Body of pancreas (tissue), 4 donors: ENCODE results near the gene SERPINF2.

ENCODE experiments used
- POLR2A ChIP-seq, 3 donors: fragments of 450-650 bp; IDR thresholded peaks; one replicate each; pipeline ENCODE4 v1.6.1; 2016; ENCODE audit warnings: antibody characterized with exemption in 3 of 3, mild to moderate bottlenecking in 2 of 3
- TF ChIP-seq, protein P1 (sequence below), 7 experiments: fragments of 450-650 bp in 4 of 7; fragments of 200-600 bp in 3 of 7; sonication (generic) in 3 of 7; IDR thresholded peaks; one replicate each; pipeline ENCODE4 v1.5.1; 2016 to 2019; ENCODE audit warnings: antibody characterized with exemption in 7 of 7

GRCh38 chr17:1783271-1783670 is 40.6 kb downstream of the SERPINF2 start:
- TF ChIP-seq, protein P1, sequence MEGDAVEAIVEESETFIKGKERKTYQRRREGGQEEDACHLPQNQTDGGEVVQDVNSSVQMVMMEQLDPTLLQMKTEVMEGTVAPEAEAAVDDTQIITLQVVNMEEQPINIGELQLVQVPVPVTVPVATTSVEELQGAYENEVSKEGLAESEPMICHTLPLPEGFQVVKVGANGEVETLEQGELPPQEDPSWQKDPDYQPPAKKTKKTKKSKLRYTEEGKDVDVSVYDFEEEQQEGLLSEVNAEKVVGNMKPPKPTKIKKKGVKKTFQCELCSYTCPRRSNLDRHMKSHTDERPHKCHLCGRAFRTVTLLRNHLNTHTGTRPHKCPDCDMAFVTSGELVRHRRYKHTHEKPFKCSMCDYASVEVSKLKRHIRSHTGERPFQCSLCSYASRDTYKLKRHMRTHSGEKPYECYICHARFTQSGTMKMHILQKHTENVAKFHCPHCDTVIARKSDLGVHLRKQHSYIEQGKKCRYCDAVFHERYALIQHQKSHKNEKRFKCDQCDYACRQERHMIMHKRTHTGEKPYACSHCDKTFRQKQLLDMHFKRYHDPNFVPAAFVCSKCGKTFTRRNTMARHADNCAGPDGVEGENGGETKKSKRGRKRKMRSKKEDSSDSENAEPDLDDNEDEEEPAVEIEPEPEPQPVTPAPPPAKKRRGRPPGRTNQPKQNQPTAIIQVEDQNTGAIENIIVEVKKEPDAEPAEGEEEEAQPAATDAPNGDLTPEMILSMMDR (IDR thresholded peaks at IDR 0.05): no peak
- no peak for TF ChIP-seq POLR2A (IDR thresholded peaks at IDR 0.05)
